ENCODE measurements around the gene TACC2. TPM values are rescaled to one million over a fixed set of nuclear protein-coding genes. Genes with fewer than 3 reads are reported as not detected.

TACC2 gene
- total RNA-seq, 2 experiments from 2014 or later: not detected

DNA sequence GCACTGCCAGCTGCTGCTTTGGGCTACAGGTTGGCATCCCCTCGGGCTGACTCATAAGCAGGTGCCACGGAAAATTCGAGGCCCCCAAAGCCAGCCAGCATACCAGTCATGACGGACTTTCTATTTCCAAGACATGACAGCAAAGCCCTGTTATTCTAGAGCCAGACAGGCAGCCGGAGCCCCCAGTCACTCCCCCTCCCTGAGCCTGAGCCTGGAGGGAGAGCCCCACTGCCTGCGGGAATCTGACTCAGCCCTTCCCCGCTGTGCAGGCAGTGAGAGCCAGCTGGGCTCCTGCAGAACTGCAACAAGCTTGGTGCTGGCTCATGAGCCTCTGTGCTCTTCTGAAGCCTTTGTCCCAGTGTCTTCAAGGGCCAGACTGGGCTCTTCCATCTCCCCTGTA, 297.9 kb downstream of the TACC2 start:
- no peaks in the 10 kb centered on the region for H3K79me2 ChIP-seq (ENCODE audit: insufficient read depth, low read depth, low read length)
- no peak for DNase-seq (ENCODE audit: low spot score)
- H3K9me2 ChIP-seq (ENCODE audit: insufficient read depth, low read length): no peaks in the 10 kb centered on the region
- no peak overlapping the region for H3K4me3 ChIP-seq (ENCODE audit: low read depth, low read length, poor library complexity, severe bottlenecking)
- no peaks in the 10 kb centered on the region for H3K9me3 ChIP-seq (ENCODE audit: low read length)
- ChIA-PET CTCF (ENCODE audit: unreplicated experiment) (no interaction called here), POLR2A (interaction anchor here (0.5 kb wide), 1 partner anchor 18 kb away, joined by 3 read pairs; no protein-coding TSS in a partner anchor)
- no peaks in the 10 kb centered on the region for H3K36me3 ChIP-seq (ENCODE audit: insufficient read depth, low read length)
- H3K4me1 ChIP-seq (ENCODE audit: insufficient read depth, low read length, poor library complexity, severe bottlenecking): no peaks in the 10 kb centered on the region
- no peak overlapping the region for H2AFZ ChIP-seq (ENCODE audit: low read length)
- intact Hi-C loops (cut with micrococcal nuclease; ENCODE audit: unreplicated experiment): no loop called here
- no TSS peak for BruUV-seq (replicated peaks)
- TF ChIP-seq, protein P1, sequence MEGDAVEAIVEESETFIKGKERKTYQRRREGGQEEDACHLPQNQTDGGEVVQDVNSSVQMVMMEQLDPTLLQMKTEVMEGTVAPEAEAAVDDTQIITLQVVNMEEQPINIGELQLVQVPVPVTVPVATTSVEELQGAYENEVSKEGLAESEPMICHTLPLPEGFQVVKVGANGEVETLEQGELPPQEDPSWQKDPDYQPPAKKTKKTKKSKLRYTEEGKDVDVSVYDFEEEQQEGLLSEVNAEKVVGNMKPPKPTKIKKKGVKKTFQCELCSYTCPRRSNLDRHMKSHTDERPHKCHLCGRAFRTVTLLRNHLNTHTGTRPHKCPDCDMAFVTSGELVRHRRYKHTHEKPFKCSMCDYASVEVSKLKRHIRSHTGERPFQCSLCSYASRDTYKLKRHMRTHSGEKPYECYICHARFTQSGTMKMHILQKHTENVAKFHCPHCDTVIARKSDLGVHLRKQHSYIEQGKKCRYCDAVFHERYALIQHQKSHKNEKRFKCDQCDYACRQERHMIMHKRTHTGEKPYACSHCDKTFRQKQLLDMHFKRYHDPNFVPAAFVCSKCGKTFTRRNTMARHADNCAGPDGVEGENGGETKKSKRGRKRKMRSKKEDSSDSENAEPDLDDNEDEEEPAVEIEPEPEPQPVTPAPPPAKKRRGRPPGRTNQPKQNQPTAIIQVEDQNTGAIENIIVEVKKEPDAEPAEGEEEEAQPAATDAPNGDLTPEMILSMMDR (conservative IDR thresholded peaks at IDR 0.05; ENCODE audit: low read length): no peak
- TF ChIP-seq EZH2phosphoT487 (IDR thresholded peaks at IDR 0.05; ENCODE audit: borderline replicate concordance, low read depth, low read length): no peak
- no peaks in the 10 kb centered on the region for H4K20me1 ChIP-seq (ENCODE audit: insufficient read depth, low read length)
- H3K27ac ChIP-seq (ENCODE audit: low read depth, low read length, poor library complexity, severe bottlenecking): no peak overlapping the region
- no peak overlapping the region for H3K4me2 ChIP-seq (ENCODE audit: low read length)

DNA sequence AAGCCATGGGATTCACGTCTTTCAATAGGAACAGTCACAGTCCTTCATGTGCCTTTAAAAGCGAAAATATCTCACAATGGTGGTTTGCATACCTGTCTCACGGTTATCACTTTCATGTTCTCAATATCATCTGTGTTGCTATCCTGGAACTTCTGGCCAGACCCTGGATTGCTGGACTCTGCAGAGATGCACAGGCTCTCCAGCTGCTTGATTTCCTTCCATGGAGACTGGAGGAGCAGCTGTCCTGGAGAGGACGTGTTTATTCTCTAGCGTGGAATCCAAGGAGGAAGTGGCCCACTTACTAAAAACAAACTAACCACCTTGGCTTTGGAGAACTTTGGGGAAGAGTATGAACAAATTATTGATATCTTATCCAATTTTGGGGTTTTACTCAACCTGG, 298.6 kb downstream of the TACC2 start:
- Histone ChIP-seq H3K9me2 (ENCODE audit: insufficient read depth, low read length) (no peaks in the 10 kb centered on the region), H2AFZ (ENCODE audit: low read length) (no peak overlapping the region), H4K20me1 (ENCODE audit: insufficient read depth, low read length) (no peaks in the 10 kb centered on the region), H3K4me2 (ENCODE audit: low read length) (no peak overlapping the region), H3K4me3 (ENCODE audit: low read depth, low read length, poor library complexity, severe bottlenecking) (no peak overlapping the region), H3K4me1 (ENCODE audit: insufficient read depth, low read length, poor library complexity, severe bottlenecking) (no peaks in the 10 kb centered on the region), H3K27ac (ENCODE audit: low read depth, low read length, poor library complexity, severe bottlenecking) (no peak overlapping the region), H3K9me3 (ENCODE audit: low read length) (no peaks in the 10 kb centered on the region), H3K36me3 (ENCODE audit: insufficient read depth, low read length) (no peaks in the 10 kb centered on the region), H3K79me2 (ENCODE audit: insufficient read depth, low read depth, low read length) (no peaks in the 10 kb centered on the region)
- DNase-seq (ENCODE audit: low spot score): no peak
- no TSS peak for BruUV-seq (replicated peaks)
- intact Hi-C loops (cut with micrococcal nuclease; ENCODE audit: unreplicated experiment): no loop called here
- ChIA-PET POLR2A (no interaction called here), CTCF (ENCODE audit: unreplicated experiment) (no interaction called here)
- TF ChIP-seq EZH2phosphoT487 (IDR thresholded peaks at IDR 0.05; ENCODE audit: borderline replicate concordance, low read depth, low read length): no peak
- TF ChIP-seq, protein P1 (conservative IDR thresholded peaks at IDR 0.05; ENCODE audit: low read length): no peak

DNA sequence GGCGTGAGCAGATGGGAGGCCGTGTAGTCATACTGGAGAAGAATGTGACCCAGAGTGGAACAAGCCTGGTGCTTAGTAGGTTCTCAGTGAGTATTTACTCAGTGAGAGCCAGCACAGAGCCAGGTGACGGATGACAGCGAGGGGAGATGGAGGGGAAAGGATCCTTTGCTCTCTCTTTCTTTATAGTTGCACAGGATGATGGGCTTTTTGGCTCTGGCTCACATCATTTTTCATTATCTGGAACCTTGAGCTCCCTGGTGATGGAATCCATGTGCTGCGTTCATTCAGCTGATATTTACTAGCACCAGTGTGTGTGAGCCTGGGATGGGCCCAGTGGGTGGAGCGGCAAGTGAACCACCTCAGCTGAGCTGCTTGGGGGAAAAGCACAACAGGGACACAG, 299.3 kb downstream of the TACC2 start:
- no peak for DNase-seq (ENCODE audit: low spot score)
- Histone ChIP-seq H3K36me3 (ENCODE audit: insufficient read depth, low read length) (no peaks in the 10 kb centered on the region), H3K9me2 (ENCODE audit: insufficient read depth, low read length) (no peaks in the 10 kb centered on the region), H3K27ac (ENCODE audit: low read depth, low read length, poor library complexity, severe bottlenecking) (no peak overlapping the region), H3K9me3 (ENCODE audit: low read length) (no peaks in the 10 kb centered on the region), H4K20me1 (ENCODE audit: insufficient read depth, low read length) (no peaks in the 10 kb centered on the region), H3K4me2 (ENCODE audit: low read length) (no peak overlapping the region), H3K4me1 (ENCODE audit: insufficient read depth, low read length, poor library complexity, severe bottlenecking) (no peaks in the 10 kb centered on the region), H2AFZ (ENCODE audit: low read length) (no peak overlapping the region), H3K4me3 (ENCODE audit: low read depth, low read length, poor library complexity, severe bottlenecking) (no peak overlapping the region), H3K79me2 (ENCODE audit: insufficient read depth, low read depth, low read length) (no peaks in the 10 kb centered on the region)
- intact Hi-C loops (cut with micrococcal nuclease; ENCODE audit: unreplicated experiment): no loop called here
- no TSS peak for BruUV-seq (replicated peaks)
- ChIA-PET POLR2A (no interaction called here), CTCF (ENCODE audit: unreplicated experiment) (no interaction called here)
- TF ChIP-seq, protein P1 (conservative IDR thresholded peaks at IDR 0.05; ENCODE audit: low read length): no peak
- no peak for TF ChIP-seq EZH2phosphoT487 (IDR thresholded peaks at IDR 0.05; ENCODE audit: borderline replicate concordance, low read depth, low read length)

Data from OCI-LY7 (cell line).